COLO668 (cell line): ENCODE measurements around the gene CACNG7.
A peak's percentile ranks its signal among the peaks of the same experiment; 100 is the strongest.

Experiments used
- DNase-seq: peaks from one replicate; lab custom pipeline; 2025; ENCODE audit not compliant: unreplicated experiment; lab: John Stamatoyannopoulos, UW

The CACNG7 gene

DNA sequence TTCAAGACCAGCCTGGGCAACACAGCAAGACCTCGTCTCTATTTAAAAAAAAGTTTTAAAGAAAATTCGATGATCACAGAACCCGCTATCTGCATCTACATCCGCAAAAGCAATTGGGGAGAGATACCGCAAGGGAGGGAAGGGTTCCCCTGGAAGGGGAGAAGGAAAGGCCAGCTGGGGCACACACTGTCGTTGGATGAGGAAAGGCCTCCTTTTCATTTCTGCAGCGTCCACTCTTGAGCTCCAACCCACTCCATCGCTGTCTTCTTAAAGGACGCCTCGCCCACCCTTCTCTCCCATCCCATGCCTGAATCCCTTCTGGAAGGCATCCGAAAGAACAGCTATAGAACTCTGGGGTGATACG is 30.3 kb upstream of the CACNG7 start:
- no peak for DNase-seq

DNA sequence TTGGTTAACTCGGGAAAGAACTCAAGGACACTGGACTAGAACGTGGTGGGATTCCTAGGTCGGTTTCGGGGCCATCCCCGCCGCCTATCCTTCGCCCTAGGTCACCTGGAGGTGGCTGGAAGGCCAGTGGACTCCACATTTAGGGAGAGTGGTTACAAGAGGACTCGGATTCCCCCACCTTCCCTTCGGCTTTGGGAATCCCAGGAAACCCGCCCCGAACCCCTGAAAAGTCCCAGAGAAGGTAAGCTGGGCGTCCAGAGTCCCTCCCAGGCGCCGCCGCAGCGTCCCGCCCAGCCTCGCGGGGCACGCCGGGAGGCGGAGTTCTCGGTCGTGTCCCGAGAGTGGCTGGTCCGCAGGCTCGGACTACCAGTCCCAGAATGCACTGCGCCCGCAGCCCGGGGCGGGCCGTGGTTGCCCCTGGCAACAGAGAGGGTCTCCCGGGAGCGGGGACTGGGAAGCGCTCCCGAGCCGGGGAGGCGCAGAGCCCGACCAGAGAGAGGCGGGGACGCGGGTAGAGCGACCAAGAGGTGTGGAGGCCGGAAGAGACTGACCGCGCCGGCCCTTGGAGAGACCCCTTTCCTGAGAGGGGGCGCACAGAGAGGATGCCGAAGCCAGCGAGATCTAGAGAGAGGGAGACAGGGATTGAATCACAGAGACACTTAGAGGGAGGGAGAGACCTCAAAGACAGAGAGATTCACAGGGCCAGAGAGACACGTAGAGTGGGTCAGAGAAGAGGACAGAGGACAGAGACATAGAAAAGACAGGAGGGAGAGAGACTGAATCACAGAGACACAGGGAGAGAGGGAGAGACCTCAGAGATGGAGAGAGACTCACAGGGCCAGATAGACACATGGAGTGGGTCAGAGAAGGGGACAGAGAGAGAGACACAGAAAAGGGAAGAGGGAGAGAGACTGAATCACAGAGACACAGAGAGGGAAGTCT is 29.7 kb upstream of the CACNG7 start:
- peak; percentile 59 for DNase-seq

DNA sequence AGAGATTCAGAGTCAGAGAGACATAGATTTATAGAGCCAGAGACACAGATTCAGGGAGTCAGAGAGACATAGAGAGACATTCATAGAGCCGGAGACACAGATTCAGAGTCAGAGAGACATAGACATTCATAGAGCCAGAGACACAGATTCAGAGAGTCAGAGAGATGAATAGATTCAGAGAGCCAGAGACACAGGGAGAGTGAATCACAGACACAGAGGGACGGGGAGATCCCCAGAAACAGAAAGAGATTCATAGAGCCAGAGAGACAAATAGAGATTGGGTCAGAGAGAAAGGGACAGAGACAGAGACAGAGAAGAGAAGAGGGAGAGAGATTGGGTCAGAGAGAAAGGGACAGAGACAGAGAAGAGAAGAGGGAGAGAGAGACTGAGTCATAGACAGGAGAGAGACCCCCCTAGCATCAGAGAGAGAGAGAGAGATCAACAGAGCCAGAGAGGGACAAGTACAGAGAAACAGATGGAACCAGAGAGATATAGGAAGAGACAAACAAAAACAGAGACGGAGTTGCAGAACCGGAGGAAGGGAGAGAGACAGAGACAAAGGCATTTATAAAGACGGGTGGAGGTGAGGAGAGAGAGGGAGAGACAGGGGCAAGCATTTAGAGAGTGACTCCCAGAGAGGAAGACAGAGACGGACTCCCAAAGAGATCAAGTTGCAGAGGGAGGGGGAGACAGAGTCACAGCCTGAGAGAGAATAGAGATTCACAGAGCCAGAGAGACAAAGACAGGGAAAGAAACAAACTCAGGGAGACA is 28.2 kb upstream of the CACNG7 start:
- DNase-seq = no peak

DNA sequence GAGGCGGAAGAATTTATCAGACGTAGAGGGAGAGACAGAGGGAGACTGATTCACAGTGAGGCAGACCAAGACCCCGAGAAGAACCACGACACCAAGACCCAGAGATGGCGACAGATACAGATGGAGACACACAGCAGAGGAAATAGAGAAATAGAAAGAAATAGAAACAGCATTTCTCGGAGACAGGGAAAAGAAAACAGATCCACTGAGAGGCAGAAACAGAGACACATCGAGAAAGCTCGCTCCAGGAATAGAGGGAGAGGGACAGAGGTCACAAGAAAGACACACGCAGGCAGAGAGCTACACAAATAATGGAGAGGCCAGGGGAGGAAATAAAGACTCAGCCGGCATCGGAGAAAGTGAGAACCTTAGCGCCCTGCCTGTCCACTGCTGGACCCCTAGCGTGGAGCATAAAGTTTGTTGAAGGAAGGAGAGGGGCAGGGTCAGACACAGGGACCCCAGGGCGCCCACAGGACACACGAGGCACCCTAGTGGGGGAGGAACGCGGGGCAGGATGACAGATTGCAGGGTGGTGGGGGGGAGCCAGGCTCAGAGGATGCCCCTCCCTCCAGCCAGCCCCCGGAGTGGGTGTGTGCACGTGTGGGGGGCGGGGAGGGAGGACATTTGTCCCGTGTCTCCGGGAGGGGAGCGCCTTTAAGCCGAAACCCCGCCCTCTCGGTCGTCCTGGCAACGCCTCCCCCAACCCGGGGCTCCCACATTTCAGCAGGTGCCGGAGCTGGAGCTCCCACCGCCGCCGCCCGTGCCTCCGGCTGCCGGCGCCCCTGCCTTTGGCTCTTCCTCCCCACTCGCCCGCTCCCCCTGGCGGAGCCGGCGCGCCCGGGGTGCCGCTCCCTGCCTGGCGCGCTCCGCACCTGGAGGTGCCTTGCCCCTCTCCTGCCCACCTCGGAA is 27.3 kb upstream of the CACNG7 start, which contains the start of gene PRKCG:
Gene PRKCG, plus strand, starts transcription at position 716 of the 909 bp plus-strand sequence. CDS start 298 bp downstream, outside the sequence.
- peak; percentile 32 for DNase-seq

DNA sequence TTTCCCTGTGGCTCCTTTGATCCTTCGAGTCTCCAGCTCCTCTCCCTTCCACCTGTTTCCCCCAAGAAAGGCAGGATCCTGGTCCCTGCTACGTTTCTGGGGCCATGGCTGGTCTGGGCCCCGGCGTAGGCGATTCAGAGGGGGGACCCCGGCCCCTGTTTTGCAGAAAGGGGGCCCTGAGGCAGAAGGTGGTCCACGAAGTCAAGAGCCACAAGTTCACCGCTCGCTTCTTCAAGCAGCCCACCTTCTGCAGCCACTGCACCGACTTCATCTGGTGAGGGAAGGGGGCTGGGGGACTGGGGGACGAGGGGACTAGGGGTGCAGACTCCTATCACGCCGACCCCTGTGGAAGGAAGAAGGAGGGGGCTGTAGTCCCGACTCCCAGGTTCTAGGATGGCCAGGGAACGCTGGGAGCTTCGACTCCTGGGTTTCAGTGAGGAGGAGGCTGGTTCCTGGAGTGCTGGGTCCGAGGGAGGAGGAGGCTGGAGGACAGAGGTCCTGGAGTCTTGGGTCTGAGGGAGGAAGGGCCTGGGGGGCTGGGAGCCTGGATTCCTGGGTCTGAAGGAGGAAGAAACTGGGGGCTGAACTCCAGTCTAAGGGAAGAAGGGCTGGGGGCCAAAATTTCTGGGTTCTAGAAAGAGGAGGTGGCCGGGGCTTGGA is 26.6 kb upstream of the CACNG7 start:
- no peak for DNase-seq

DNA sequence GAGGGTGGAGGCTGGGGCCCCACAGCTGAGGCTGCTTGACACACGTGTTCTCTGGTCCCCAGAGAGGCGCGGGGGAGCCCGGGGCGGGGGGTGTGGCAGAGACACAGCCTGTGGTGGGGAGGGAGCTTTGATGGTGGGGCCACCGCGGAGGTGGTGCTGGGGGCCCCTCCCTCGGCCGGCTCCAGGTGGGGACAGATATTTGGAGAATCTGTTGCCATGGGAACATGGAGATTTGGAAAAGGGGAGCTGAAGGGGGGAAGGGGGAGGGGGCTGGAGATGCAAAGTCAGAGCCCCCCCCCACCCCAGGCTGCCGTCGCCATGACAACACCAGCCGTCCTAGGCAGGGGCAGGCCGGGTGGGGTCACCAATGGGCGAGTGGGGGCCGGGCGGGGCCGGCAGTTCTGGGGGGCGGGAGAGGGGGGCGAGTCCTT is 25.8 kb upstream of the CACNG7 start:
- no peak for DNase-seq

DNA sequence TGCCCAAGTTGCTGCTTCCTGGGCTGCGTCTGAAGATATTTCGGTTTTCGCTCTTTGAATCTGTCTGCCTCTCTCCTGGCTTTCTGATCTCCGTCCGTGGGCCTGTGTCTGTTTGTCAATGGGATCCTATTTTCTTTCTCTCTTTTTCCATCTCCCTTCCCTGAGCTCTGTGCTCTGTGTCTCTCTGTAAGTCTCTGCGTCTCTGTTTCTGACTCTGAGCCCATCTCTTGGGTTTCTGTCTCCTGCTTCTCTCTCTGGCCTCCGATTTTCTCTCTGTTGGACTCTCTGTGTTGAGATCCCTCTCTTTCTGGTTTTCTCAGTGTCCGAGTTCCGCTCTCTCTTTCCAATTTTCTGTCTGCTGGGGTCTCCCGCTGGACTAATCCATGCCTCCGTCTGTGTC is 25.3 kb upstream of the CACNG7 start:
- DNase-seq = no peak

DNA sequence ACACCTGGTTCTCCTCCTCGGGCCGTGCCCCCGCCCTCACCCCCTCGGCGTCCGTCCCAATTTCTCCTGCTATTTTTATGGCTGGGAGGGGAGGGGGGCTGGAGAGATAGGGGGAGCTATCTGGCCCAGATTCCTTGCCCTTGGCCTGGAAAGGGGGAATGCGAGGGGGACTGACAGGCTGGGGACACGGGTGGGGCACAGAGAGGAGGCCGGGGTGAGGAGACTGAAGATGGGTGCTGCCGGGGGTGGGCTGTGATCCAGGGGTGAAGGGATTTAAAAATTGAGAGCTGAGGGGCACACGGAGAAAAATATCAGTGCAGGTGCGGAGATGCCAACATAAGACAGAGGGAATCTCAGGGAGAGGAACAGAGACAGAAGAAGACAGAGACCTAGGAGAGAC is 24.8 kb upstream of the CACNG7 start:
- DNase-seq = no peak

DNA sequence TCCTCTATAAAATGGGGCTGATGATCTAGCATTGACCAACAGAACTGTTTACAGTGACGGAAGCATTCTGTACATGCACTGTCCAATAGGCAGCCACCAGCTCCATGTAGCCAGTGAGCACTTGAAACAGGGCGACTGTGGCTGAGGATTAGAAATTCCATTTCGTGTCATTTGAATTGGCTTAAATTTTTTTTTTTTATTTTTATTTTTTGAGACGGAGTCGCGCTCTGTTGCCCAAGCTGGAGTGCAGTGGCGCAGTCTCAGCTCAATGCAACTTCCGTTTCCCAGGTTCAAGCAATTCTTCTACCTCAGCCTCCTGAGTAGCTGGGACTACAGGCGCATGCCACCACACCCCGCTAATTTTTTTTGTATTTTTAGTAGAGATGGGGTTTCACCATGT is 24.0 kb upstream of the CACNG7 start:
- DNase-seq = no peak

DNA sequence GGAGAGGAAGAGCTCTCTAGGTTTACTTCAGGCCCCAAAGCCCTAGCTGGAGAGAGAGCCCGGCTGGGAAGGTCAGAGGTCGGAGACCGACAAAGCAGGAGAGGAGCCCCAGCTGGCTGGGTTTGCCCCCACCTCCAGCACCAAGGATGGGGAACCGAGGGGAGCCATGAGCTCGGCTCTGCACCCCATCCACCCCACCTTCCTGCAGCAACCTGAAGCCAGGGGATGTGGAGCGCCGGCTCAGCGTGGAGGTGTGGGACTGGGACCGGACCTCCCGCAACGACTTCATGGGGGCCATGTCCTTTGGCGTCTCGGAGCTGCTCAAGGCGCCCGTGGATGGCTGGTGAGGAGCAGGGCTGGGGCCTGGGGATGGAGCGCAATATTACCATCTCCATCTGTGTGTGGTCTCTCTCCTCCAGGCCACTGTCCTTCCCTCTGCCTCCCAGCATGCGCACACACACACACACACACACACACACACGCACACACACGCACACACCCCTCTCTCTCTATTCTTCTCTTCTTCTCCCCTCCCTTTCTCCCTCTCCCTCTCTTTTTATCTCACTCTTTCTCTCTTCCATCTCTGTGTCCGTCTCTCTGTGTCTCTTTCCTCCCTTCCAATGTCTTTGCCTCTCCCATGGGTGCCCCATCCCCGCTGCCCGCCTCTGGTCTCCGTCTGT is 16.6 kb upstream of the CACNG7 start:
- DNase-seq = no peak

DNA sequence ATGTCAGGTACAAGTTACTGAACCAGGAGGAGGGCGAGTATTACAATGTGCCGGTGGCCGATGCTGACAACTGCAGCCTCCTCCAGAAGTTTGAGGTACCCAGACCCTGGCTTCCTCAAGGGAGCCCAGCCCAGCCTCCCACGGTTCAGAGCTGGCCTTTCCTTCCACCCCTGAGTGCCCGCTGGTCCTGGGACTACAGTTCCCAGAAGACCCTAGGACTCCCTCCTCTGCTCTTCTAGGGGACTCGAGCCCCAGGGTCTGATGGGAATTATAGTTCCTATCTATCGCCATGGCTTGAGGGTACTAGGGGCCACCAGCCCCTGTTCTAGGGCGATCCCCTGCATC is 16.1 kb upstream of the CACNG7 start:
- no peak for DNase-seq

DNA sequence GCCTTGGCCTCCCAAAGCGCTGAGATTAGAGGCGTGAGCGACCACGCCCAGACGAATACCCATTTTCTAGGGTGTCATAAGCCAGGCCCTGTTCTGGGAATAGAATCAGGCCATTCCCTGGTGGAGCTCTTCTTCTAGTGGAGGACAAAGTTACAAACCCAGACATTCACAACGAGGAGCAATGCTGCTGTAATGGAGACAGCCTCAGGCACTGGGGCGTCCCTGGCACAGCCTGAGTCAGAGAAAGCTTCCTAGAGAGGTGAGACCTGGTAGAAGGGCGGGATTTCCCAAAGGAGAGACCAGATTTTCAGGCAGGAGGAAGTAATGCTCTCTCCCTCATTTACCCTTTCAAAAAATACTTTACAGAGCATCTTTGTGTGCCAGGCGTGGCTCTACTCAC is 14.4 kb upstream of the CACNG7 start:
- DNase-seq = no peak

DNA sequence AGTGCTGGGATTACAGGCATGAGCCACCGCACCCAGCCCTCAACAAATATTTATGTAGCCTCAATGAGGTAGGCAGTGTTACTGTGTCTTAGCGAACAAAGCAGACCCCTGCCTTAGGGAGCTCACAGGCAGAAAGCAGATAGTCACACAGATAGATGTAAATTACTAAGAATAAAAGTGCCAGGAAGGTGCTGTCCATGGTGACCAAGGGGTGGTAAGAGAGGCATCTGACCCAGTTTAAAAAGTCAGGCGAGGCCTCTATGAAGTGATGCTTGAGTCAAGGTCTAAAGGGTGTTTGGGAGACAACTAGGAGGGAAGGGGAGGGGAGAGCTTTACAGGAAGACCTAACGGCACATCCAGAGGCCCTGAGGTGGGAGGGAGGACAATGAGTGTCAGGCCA is 12.4 kb upstream of the CACNG7 start:
- no peak for DNase-seq

DNA sequence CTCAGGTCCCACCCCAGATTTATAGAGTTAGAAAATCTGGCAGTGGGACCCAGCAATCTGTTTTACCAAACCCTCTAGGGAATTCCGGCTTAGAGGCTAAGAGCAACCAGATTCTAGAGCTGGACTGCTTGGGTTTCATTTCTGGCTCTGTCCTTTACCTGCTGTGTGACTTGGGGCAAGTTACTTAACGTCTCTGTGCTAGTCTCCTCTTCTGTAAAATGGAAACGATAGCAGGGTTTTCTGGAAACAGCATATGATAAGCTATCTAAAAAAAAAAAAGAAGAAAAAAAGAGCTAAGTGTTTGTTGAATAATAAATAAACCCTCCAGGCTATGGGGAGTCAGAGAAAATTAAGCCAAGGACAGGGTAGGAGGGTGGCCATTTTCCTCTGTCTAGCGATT is 11.6 kb upstream of the CACNG7 start:
- DNase-seq = no peak

DNA sequence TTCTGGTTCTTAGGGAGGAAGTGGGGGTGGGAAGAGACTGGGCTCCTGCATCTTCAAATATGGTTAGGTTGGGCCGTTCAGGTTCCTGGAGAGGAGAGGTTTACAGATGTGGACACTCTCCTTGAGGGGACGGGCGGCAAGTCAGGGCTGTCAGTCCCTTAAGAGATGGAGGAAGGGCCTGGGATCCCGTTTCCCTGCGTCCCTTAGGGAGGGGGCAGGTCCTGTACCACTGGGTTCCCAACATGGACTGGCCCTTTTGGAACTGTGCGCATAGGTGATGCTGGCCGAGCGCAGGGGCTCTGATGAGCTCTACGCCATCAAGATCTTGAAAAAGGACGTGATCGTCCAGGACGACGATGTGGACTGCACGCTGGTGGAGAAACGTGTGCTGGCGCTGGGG is 10.9 kb upstream of the CACNG7 start:
- DNase-seq = no peak

DNA sequence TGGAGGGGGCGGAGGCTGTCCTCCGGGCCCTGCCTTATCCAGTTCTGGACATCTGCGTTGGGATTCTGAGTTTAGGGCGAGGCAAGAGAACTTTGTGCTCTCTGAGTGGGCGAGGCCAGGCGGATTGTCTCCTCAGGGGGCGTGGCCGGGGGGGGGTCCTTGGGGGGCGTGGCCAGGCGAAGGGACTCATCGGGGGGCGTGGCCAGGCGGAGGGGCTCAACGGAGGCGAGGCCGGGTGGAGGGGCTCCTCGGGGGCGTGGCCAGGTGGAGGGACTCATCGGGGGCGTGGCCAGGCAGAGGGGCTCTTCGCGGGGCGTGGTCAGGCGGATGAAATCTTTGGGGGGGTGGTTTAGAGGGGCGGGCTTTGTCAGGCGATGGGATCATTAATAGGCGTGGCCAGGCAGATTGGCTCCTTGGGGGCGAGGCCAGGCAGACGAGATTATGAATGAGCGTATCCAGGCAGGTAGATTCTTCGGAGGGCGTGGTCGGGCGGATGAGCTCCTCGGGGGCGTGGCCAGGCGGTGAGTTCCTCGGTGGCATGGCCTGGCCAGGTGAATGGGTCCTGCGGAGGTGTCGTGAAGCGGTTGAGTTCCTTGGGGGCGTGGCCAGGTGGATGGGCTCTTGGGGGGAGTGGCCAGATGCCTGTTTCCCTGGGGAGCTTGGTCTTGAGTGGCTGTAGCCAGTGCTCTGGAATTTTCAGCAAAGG is 10.3 kb upstream of the CACNG7 start:
- no peak for DNase-seq

DNA sequence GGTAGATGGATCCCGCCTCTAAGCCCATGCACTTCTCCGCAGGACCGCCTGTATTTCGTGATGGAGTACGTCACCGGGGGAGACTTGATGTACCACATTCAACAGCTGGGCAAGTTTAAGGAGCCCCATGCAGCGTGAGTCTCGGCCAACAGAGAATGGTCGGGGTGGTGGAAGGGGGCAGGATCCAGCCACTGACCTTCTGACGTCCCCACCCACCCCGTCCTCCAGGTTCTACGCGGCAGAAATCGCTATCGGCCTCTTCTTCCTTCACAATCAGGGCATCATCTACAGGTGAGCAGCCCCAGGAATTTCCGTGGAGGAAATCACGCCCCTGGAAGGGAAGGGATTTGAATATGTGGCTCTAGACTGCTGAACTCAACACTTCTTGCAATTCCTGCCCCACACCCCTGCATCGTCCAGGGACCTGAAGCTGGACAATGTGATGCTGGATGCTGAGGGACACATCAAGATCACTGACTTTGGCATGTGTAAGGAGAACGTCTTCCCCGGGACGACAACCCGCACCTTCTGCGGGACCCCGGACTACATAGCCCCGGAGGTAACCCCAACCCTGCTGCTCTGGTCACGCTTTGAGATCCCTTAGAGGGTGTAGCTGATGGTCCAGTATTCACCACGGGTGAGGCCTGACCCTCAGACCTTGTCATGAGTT is 8.8 kb upstream of the CACNG7 start:
- DNase-seq = no peak

DNA sequence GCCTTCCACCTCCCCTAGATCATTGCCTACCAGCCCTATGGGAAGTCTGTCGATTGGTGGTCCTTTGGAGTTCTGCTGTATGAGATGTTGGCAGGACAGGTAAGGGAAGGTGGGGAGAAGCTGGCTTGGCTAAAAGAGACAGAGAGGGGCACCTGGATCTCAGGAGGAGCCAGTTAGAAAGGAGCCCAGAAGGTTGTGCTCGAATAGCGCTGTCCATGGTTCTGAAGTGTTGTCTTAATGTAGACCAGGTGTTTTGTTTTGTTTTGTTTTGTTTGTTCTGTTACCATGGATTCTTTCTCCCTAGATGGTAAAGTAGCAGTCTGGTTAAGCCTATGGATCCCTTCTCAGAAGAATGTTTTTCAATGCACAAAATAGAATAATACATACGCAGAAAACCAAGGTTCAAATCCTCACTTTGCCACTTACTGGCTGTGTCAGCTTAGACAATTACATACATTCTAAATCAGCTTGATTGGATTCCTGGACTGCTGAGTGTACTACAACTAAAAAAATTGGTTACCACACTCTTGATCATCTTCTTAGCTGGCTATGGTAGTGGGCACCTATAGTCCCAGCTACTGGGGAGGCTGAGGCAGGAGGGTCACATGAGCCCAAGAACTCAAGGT is 5.9 kb upstream of the CACNG7 start:
- DNase-seq = no peak

DNA sequence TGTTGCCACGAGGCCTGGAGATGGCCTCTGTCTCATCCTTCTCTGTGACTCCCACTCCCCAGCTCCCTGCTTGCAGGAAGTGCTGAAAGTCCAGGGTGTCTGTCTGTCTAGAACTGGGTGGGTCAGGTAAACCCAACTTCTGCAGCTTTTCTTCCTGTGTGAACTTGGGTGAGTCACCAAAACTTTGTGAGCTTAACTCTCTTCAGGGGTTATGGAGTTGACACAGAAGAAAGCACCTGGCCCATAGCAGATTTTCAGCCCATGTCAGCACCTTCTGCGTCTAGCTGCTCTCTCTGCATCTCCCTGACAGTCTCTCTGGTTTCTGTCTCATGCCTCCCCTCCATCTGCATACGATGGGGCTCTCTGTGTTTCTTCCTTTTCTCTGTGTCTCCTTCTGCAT is 4.2 kb upstream of the CACNG7 start:
- DNase-seq = no peak
